RPMI7951 (cell line): ENCODE measurements around the gene CDKL5. TPM values are rescaled to one million over a fixed set of nuclear protein-coding genes. Genes with fewer than 3 reads are reported as not detected.

Experiments used
- DNase-seq: peaks from one replicate; pipeline ENCODE4 v3.0.0-alpha.2; 2012; ENCODE audit warnings: low read depth
- total RNA-seq: library from RNA; depleted of rRNA; stranded (reverse); fragments of >200 nt; shearing (Covaris generic); gene quantifications from 2 replicates; pipeline ENCODE4 v1.2.3, GENCODE V29; 2014

CDKL5 gene
- total RNA-seq, 1 experiment from 2014 or later = 2.5 TPM

- DNase-seq = no peak
Measured at GRCh38 chrX:18457000-18457399, 31.6 kb downstream of the CDKL5 start.

- DNase-seq = no peak
Measured at GRCh38 chrX:18461431-18461830, 36.0 kb downstream of the CDKL5 start.

GRCh38 chrX:18464499-18464898 lies 39.1 kb downstream of the CDKL5 start:
- DNase-seq = no peak

GRCh38 chrX:18465051-18465450 lies 39.6 kb downstream of the CDKL5 start:
- no peak for DNase-seq

- no peak for DNase-seq
Measured at GRCh38 chrX:18468599-18468998, 43.2 kb downstream of the CDKL5 start.

- DNase-seq = no peak
Measured at GRCh38 chrX:18471296-18471695, 45.9 kb downstream of the CDKL5 start.

GRCh38 chrX:18490806-18491555 lies 65.6 kb downstream of the CDKL5 start:
- DNase-seq = no peak

- DNase-seq = no peak
Measured at GRCh38 chrX:18491587-18492340, 66.4 kb downstream of the CDKL5 start.

GRCh38 chrX:18534949-18535348 lies 109.5 kb downstream of the CDKL5 start:
- no peak for DNase-seq

- no peak for DNase-seq
Measured at GRCh38 chrX:18537068-18537467, 111.7 kb downstream of the CDKL5 start.

GRCh38 chrX:18537524-18537923 lies 112.1 kb downstream of the CDKL5 start:
- DNase-seq = no peak

GRCh38 chrX:18542131-18542530 lies 116.7 kb downstream of the CDKL5 start:
- DNase-seq = no peak

GRCh38 chrX:18542905-18543304 lies 117.5 kb downstream of the CDKL5 start:
- no peak for DNase-seq

GRCh38 chrX:18543738-18544137 lies 118.3 kb downstream of the CDKL5 start:
- DNase-seq = no peak

- no peak for DNase-seq
Measured at GRCh38 chrX:18545771-18546170, 120.4 kb downstream of the CDKL5 start.

GRCh38 chrX:18548996-18549395 lies 123.6 kb downstream of the CDKL5 start:
- DNase-seq = no peak

- DNase-seq = no peak
Measured at GRCh38 chrX:18549643-18550042, 124.2 kb downstream of the CDKL5 start.

- DNase-seq = no peak
Measured at GRCh38 chrX:18557879-18558278, 132.5 kb downstream of the CDKL5 start.

GRCh38 chrX:18558799-18559198 lies 133.4 kb downstream of the CDKL5 start:
- no peak for DNase-seq

GRCh38 chrX:18561020-18561419 lies 135.6 kb downstream of the CDKL5 start:
- DNase-seq = no peak

GRCh38 chrX:18565727-18566126 lies 140.3 kb downstream of the CDKL5 start:
- DNase-seq = no peak

GRCh38 chrX:18566748-18567147 lies 141.3 kb downstream of the CDKL5 start:
- DNase-seq = no peak

GRCh38 chrX:18573556-18573955 lies 148.1 kb downstream of the CDKL5 start:
- no peak for DNase-seq
